Measurements from ENCODE around the gene ATAD3A.
A peak's percentile ranks its signal among the peaks of the same experiment; 100 is the strongest.

The ATAD3A gene

DNA sequence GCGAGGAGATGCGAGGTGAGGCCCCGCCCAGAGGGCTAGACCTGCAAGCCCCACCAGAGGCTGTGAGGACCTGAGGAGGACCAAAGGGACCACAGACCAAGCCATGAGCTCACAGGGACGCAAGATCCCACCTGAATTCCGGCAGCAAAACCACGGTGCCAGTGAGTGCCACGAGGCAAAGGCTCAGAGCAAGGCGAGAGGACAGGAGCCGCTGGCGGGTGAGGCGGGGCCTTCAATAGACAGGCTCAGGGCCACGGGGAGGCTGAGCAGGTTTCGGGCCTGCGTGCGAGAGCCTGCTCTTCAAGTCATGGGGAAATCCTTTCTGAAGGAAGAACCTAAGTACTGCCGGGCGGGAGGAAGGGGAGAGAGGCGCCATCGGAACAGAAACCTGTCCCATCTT, 35.5 kb downstream of the ATAD3A start:
- 0 out of 2 replicates have a peak, but pooled peaks have one; percentile 23 for TF ChIP-seq POLR2AphosphoS5 (IDR thresholded peaks at IDR 0.05; ENCODE audit: low read depth)
- TF ChIP-seq SPI1 (IDR thresholded peaks at IDR 0.05; ENCODE audit: borderline replicate concordance, low read depth): no peak
- TF ChIP-seq, protein P1, sequence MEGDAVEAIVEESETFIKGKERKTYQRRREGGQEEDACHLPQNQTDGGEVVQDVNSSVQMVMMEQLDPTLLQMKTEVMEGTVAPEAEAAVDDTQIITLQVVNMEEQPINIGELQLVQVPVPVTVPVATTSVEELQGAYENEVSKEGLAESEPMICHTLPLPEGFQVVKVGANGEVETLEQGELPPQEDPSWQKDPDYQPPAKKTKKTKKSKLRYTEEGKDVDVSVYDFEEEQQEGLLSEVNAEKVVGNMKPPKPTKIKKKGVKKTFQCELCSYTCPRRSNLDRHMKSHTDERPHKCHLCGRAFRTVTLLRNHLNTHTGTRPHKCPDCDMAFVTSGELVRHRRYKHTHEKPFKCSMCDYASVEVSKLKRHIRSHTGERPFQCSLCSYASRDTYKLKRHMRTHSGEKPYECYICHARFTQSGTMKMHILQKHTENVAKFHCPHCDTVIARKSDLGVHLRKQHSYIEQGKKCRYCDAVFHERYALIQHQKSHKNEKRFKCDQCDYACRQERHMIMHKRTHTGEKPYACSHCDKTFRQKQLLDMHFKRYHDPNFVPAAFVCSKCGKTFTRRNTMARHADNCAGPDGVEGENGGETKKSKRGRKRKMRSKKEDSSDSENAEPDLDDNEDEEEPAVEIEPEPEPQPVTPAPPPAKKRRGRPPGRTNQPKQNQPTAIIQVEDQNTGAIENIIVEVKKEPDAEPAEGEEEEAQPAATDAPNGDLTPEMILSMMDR (IDR thresholded peaks at IDR 0.05; ENCODE audit: insufficient read depth, low read length): no peak
- TF ChIP-seq GABPA (IDR thresholded peaks at IDR 0.05; ENCODE audit: low read depth): no peak
- TF ChIP-seq, protein P2, sequence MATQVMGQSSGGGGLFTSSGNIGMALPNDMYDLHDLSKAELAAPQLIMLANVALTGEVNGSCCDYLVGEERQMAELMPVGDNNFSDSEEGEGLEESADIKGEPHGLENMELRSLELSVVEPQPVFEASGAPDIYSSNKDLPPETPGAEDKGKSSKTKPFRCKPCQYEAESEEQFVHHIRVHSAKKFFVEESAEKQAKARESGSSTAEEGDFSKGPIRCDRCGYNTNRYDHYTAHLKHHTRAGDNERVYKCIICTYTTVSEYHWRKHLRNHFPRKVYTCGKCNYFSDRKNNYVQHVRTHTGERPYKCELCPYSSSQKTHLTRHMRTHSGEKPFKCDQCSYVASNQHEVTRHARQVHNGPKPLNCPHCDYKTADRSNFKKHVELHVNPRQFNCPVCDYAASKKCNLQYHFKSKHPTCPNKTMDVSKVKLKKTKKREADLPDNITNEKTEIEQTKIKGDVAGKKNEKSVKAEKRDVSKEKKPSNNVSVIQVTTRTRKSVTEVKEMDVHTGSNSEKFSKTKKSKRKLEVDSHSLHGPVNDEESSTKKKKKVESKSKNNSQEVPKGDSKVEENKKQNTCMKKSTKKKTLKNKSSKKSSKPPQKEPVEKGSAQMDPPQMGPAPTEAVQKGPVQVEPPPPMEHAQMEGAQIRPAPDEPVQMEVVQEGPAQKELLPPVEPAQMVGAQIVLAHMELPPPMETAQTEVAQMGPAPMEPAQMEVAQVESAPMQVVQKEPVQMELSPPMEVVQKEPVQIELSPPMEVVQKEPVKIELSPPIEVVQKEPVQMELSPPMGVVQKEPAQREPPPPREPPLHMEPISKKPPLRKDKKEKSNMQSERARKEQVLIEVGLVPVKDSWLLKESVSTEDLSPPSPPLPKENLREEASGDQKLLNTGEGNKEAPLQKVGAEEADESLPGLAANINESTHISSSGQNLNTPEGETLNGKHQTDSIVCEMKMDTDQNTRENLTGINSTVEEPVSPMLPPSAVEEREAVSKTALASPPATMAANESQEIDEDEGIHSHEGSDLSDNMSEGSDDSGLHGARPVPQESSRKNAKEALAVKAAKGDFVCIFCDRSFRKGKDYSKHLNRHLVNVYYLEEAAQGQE (IDR thresholded peaks at IDR 0.05; ENCODE audit: insufficient replicate concordance, low read depth): no peak
- no peak overlapping the region for H3K4me3 ChIP-seq (replicated peaks; ENCODE audit: insufficient read depth, low read length)
- H3K27ac ChIP-seq (replicated peaks): no peak overlapping the region
- no peaks in the 10 kb centered on the region for H3K27me3 ChIP-seq (ENCODE audit: insufficient read depth, poor library complexity, severe bottlenecking)
- no peak for DNase-seq (ENCODE audit: low read depth in 1 of 2, low spot score in 1 of 2)

GRCh38 chr1:1548591-1548990, 36.6 kb downstream of the ATAD3A start:
- no peak for TF ChIP-seq POLR2AphosphoS5 (IDR thresholded peaks at IDR 0.05; ENCODE audit: low read depth)
- TF ChIP-seq SPI1 (IDR thresholded peaks at IDR 0.05; ENCODE audit: borderline replicate concordance, low read depth): no peak
- TF ChIP-seq GABPA (IDR thresholded peaks at IDR 0.05; ENCODE audit: low read depth): no peak
- TF ChIP-seq, protein P2 (IDR thresholded peaks at IDR 0.05; ENCODE audit: insufficient replicate concordance, low read depth): no peak
- TF ChIP-seq, protein P1 (IDR thresholded peaks at IDR 0.05; ENCODE audit: insufficient read depth, low read length): no peak
- no peaks in the 10 kb centered on the region for H3K27me3 ChIP-seq (ENCODE audit: insufficient read depth, poor library complexity, severe bottlenecking)
- no peak for DNase-seq (ENCODE audit: low read depth in 1 of 2, low spot score in 1 of 2)
- H3K27ac ChIP-seq (replicated peaks): no peak overlapping the region
- H3K4me3 ChIP-seq (replicated peaks; ENCODE audit: insufficient read depth, low read length): no peak overlapping the region

- no peak overlapping the region for H3K4me3 ChIP-seq (replicated peaks; ENCODE audit: insufficient read depth, low read length)
- H3K27me3 ChIP-seq (ENCODE audit: insufficient read depth, poor library complexity, severe bottlenecking): no peaks in the 10 kb centered on the region
- DNase-seq (ENCODE audit: low read depth in 1 of 2, low spot score in 1 of 2): no peak
- H3K27ac ChIP-seq (replicated peaks): no peak overlapping the region
- TF ChIP-seq POLR2AphosphoS5 (IDR thresholded peaks at IDR 0.05; ENCODE audit: low read depth) (no peak), GABPA (IDR thresholded peaks at IDR 0.05; ENCODE audit: low read depth) (no peak), SPI1 (IDR thresholded peaks at IDR 0.05; ENCODE audit: borderline replicate concordance, low read depth) (no peak)
- TF ChIP-seq, protein P1 (IDR thresholded peaks at IDR 0.05; ENCODE audit: insufficient read depth, low read length): no peak
- TF ChIP-seq, protein P2 (IDR thresholded peaks at IDR 0.05; ENCODE audit: insufficient replicate concordance, low read depth): no peak
Measured at GRCh38 chr1:1550087-1550486, 38.1 kb downstream of the ATAD3A start.
